ENCODE measurements around the gene CR1L.
A peak's percentile ranks its signal among the peaks of the same experiment; 100 is the strongest.
"Not testable (repeated sequence)": the region's sequence is repeated elsewhere in the genome, so short reads cannot be mapped to it uniquely, and the experiment has no call there.

The CR1L gene

GRCh38 chr1:207690551-207690950 lies 45.6 kb downstream of the CR1L start:
- DNase-seq = not testable (repeated sequence)

GRCh38 chr1:207691010-207691409 lies 46.1 kb downstream of the CR1L start:
- no peak for DNase-seq

- no peak for DNase-seq
These were observed 46.9 kb downstream of the CR1L start for GRCh38 chr1:207691841-207692240.

GRCh38 chr1:207692291-207692690 lies 47.4 kb downstream of the CR1L start:
- DNase-seq = not testable (repeated sequence)

- DNase-seq = no peak
These were observed 51.0 kb downstream of the CR1L start for GRCh38 chr1:207695891-207696290.

- DNase-seq = peak; percentile 26
These were observed 54.0 kb downstream of the CR1L start for GRCh38 chr1:207698822-207699483.

GRCh38 chr1:207702317-207702716 lies 57.4 kb downstream of the CR1L start:
- DNase-seq = no peak

- no peak for DNase-seq
These were observed 58.8 kb downstream of the CR1L start for GRCh38 chr1:207703712-207704111.

- DNase-seq = not testable (repeated sequence)
These were observed 63.1 kb downstream of the CR1L start for GRCh38 chr1:207708004-207708403.

- DNase-seq = no peak
These were observed 66.4 kb downstream of the CR1L start for GRCh38 chr1:207711285-207711684.

- not testable (repeated sequence) for DNase-seq
These were observed 67.8 kb downstream of the CR1L start for GRCh38 chr1:207712701-207713100.

- no peak for DNase-seq
These were observed 68.6 kb downstream of the CR1L start for GRCh38 chr1:207713529-207713928.

GRCh38 chr1:207719234-207719633 lies 74.3 kb downstream of the CR1L start:
- DNase-seq = no peak

- DNase-seq = not testable (repeated sequence)
These were observed 83.4 kb downstream of the CR1L start for GRCh38 chr1:207728200-207728858.

- not testable (repeated sequence) for DNase-seq
These were observed 92.7 kb downstream of the CR1L start for GRCh38 chr1:207737503-207738157.

- DNase-seq = peak; percentile 12
These were observed 93.3 kb downstream of the CR1L start for GRCh38 chr1:207738158-207738659.

GRCh38 chr1:207740207-207740606 lies 95.3 kb downstream of the CR1L start:
- no peak for DNase-seq

GRCh38 chr1:207742850-207743555 lies 98.1 kb downstream of the CR1L start:
- no peak for DNase-seq

GRCh38 chr1:207744000-207744534 lies 99.1 kb downstream of the CR1L start:
- no peak for DNase-seq

GRCh38 chr1:207745285-207745684 lies 100.4 kb downstream of the CR1L start:
- DNase-seq = no peak

- no peak for DNase-seq
These were observed 101.2 kb downstream of the CR1L start for GRCh38 chr1:207745839-207746767.

Data from stimulated activated CD4-positive, alpha-beta T cell treated with anti-CD3 and anti-CD28 coated beads, Interleukin-1b, Interleukin-23, amount 100 ng/mL, for 48 hours (primary cell).